GM12892 (cell line): ENCODE data around the gene DTWD2.
"Not testable (repeated sequence)": the region's sequence is repeated elsewhere in the genome, so short reads cannot be mapped to it uniquely, and the experiment has no call there.

Experiments
- POLR2A ChIP-seq: IDR thresholded peaks from 2 replicates; pipeline ENCODE4 v1.6.1; 2011; ENCODE audit warnings: low read depth, low read length, control low read depth
- POLR2AphosphoS5 ChIP-seq: IDR thresholded peaks from 2 replicates; pipeline ENCODE4 v1.6.1; 2011; ENCODE audit warnings: low read depth, low read length, control low read depth

- TF ChIP-seq POLR2AphosphoS5, POLR2A: not testable (repeated sequence)
Observed at GRCh38 chr5:118973779-118974445, 14.4 kb downstream of the DTWD2 start.
